OCI-LY3 (cell line): Measurements from ENCODE around the gene YWHAG.

ENCODE experiments used
- H2AFZ ChIP-seq: fragments of 200-600, 300-600 bp; shearing (Covaris generic); 2 replicates; pipeline ENCODE4 v1.6.0; 2014; ENCODE audit warnings: antibody characterized with exemption, low read depth, low read length
- H3K27ac ChIP-seq: fragments of 200-600, 300-600 bp; sonication (generic); 2 replicates; pipeline ENCODE4 v1.5.1; 2014; ENCODE audit warnings: mild to moderate bottlenecking, low read length, moderate library complexity, mixed read lengths
- H3K27me3 ChIP-seq: fragments of 200-600, 300-600 bp; sonication (generic); 2 replicates; pipeline ENCODE4 v1.6.1; 2014; ENCODE audit warnings: low read depth, low read length, mixed read lengths
- H3K36me3 ChIP-seq: fragments of 200-600, 300-600 bp; sonication (generic); replicated peaks from 2 replicates; pipeline ENCODE3; 2014; ENCODE audit warnings: low read depth, low read length, mixed read lengths
- H3K4me1 ChIP-seq: fragments of 300-600, 200-600 bp; sonication (generic); 2 replicates; pipeline ENCODE4 v1.6.1; 2014; ENCODE audit warnings: low read length, mixed read lengths
- H3K4me2 ChIP-seq: fragments of 200-600, 300-600 bp; sonication (generic); 2 replicates; pipeline ENCODE4 v1.6.1; 2014; ENCODE audit warnings: low read length, mixed read lengths
- H3K4me3 ChIP-seq: fragments of 300-600, 200-600 bp; sonication (generic); 2 replicates; pipeline ENCODE4 v1.5.1; 2014; ENCODE audit warnings: antibody characterized with exemption, mild to moderate bottlenecking, low read length, moderate library complexity
- H3K79me2 ChIP-seq: fragments of 300-600, 200-600 bp; shearing (Covaris generic); 2 replicates; pipeline ENCODE4 v1.6.1; 2014; ENCODE audit warnings: mild to moderate bottlenecking, low read length, mixed read lengths
- H3K9ac ChIP-seq: fragments of 300-600, 200-600 bp; shearing (Covaris generic); 2 replicates; pipeline ENCODE4 v1.6.0; 2014; ENCODE audit warnings: mild to moderate bottlenecking, low read length, moderate library complexity
- H3K9me3 ChIP-seq: fragments of 200-600, 300-600 bp; shearing (Covaris generic); 2 replicates; pipeline ENCODE4 v1.6.1; 2014; ENCODE audit warnings: low read length, mixed read lengths; ENCODE audit not compliant: insufficient read depth
- H4K20me1 ChIP-seq: fragments of 200-600, 300-600 bp; sonication (generic); 2 replicates; pipeline ENCODE4 v1.6.1; 2016; ENCODE audit warnings: low read length, mixed read lengths; ENCODE audit not compliant: insufficient read depth
- EZH2phosphoT487 ChIP-seq: fragments of 200-600 bp; shearing (Covaris generic); IDR thresholded peaks from 2 replicates; pipeline ENCODE4 v1.6.1; 2018; ENCODE audit warnings: antibody characterized with exemption, mixed run types, low read depth
- TF ChIP-seq, protein P1 (sequence below): fragments of 200-600, 300-600 bp; sonication (generic); IDR thresholded peaks from 2 replicates; pipeline ENCODE4 v1.5.1; 2014; ENCODE audit warnings: antibody characterized with exemption, low read length, low read depth

YWHAG gene

DNA sequence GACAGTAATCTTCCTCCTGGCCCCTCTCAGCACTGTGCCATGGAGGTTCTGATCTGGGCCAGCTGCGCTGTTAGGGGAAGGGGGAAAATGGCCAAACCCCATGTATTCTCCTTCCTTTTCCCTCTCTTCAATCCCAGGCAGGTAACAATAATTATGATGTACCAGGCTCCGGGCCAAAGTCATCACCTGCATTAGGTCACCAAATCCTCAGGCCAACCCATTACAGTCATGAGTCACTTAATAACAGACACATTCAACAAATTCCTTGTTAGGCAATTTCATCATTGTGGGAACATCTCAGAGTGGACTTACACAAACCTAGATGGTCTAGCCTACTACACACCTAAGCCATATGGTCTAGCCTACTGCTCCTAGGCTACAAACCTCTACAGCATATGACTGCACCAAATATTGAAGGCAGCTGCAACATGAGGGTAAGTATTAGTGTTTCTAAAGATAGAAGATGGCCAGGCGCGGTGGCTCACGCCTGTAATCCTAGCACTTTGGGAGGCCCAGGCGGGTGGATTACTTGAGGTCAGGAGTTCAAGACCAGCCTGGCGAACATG is 58.5 kb downstream of the YWHAG start:
- Histone ChIP-seq H2AFZ (no peak overlapping the region), H3K4me2 (no peak overlapping the region), H3K9me3 (no peaks in the 10 kb centered on the region), H3K9ac (no peak overlapping the region), H3K4me3 (no peak overlapping the region), H3K27me3 (no peaks in the 10 kb centered on the region), H4K20me1 (no peaks in the 10 kb centered on the region), H3K79me2 (no peaks in the 10 kb centered on the region), H3K27ac (no peak overlapping the region), H3K36me3 (no peaks in the 10 kb centered on the region), H3K4me1 (no peaks in the 10 kb centered on the region)
- no peak for TF ChIP-seq EZH2phosphoT487
- TF ChIP-seq, protein P1, sequence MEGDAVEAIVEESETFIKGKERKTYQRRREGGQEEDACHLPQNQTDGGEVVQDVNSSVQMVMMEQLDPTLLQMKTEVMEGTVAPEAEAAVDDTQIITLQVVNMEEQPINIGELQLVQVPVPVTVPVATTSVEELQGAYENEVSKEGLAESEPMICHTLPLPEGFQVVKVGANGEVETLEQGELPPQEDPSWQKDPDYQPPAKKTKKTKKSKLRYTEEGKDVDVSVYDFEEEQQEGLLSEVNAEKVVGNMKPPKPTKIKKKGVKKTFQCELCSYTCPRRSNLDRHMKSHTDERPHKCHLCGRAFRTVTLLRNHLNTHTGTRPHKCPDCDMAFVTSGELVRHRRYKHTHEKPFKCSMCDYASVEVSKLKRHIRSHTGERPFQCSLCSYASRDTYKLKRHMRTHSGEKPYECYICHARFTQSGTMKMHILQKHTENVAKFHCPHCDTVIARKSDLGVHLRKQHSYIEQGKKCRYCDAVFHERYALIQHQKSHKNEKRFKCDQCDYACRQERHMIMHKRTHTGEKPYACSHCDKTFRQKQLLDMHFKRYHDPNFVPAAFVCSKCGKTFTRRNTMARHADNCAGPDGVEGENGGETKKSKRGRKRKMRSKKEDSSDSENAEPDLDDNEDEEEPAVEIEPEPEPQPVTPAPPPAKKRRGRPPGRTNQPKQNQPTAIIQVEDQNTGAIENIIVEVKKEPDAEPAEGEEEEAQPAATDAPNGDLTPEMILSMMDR, result no peak

DNA sequence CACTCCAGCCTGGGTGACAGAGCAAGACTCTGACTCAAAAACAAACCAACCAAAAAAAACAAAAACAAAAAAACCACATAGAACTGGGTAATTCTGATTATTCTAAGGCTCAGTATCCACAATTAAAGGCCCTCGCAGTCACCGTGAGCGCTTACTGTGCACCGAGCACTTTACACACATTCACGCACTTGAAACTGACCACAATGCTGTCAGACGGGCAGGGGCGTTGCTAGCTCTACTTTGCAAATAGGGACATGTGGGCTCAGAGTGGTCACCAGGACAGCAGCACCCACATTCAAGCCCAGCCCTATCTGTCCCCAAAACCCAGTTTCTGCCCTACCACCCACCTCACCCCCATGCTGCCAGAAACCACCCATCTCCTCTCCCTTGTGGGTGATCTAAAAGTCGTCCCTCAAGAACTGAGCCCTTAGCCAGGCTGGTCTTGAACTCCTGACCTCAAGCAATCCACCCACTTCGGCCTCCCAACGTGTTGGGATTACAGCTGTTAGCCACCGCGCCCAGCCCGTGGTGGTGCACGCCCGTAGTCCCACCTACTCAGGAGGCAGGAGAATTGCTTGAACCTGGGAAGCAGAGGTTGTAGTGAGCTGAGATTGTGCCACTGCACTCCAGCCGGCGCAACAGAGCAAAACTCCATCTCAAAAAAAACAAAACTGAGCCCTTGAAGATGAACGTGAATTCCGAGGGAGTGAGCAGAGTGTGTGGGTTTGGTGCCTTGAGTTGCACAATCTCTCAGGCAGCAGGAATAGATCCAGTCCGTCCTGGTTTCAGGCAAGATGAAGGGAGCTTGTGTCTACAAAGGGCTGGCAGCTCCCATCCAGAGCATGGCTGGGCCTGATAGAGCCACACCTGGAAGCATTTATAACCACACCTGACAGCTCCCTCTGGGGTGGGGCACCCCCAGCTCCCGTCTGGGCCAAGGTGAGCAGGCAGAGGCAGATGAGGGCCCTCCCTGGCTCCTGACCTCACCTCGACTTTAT is 61.7 kb downstream of the YWHAG start:
- no peak overlapping the region for H3K4me2 ChIP-seq
- H3K27ac ChIP-seq, result no peak overlapping the region
- H3K9me3 ChIP-seq, result no peaks in the 10 kb centered on the region
- no peak overlapping the region for H2AFZ ChIP-seq
- no peaks in the 10 kb centered on the region for H4K20me1 ChIP-seq
- no peaks in the 10 kb centered on the region for H3K79me2 ChIP-seq
- no peaks in the 10 kb centered on the region for H3K27me3 ChIP-seq
- H3K36me3 ChIP-seq, result no peaks in the 10 kb centered on the region
- no peak overlapping the region for H3K9ac ChIP-seq
- H3K4me3 ChIP-seq, result no peak overlapping the region
- H3K4me1 ChIP-seq, result peaks cover 6% of the 10 kb centered on the region
- TF ChIP-seq EZH2phosphoT487, result no peak
- TF ChIP-seq, protein P1, result no peak

DNA sequence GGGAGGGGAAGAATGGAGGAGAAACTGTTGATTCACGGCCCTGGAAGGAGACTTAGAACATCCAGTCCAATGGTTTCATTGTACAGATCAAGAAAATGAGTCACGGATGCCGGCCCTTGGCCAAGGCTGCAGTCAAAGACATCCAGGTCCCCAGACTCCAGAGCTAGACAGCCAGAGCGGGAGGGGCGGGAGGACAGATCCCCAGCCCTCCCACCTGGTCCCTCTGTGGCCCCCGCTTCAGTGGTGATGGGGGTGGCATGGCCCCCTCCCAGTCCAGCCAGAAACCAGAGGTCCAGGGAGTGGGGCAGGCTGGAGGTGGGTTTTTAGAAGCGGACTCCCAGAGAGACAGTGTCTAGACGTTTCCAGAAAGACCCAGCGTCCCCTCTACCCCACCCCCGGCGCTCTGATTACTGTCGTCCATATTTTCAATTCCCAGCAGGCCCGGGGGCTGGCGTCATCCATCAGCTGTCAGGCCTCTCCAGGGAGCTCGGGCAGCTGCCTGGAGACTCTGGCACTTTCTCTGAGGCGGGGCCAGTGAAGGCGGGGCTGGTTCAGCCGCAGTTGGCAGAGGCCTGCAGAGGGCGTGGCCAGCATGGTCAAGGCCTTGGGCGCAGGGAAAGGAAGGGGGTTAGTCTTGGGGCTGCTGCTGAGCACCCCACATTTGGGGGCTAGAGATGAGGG is 64.3 kb downstream of the YWHAG start:
- TF ChIP-seq, protein P1, result no peak
- TF ChIP-seq EZH2phosphoT487, result no peak
- Histone ChIP-seq H2AFZ (0 out of 2 replicates have a peak overlapping the region, but pooled peaks have one; percentile 23), H3K4me1 (peaks cover 14% of the 10 kb centered on the region), H3K27ac (no peak overlapping the region), H3K36me3 (no peaks in the 10 kb centered on the region), H4K20me1 (no peaks in the 10 kb centered on the region), H3K79me2 (no peaks in the 10 kb centered on the region), H3K4me3 (peak overlapping the region; percentile 42; the same call in 1 of the 2 replicates), H3K9ac (no peak overlapping the region), H3K4me2 (peak overlapping the region; percentile 62), H3K27me3 (no peaks in the 10 kb centered on the region), H3K9me3 (no peaks in the 10 kb centered on the region)
